Thoracic aorta (tissue), 2 donors: ENCODE measurements around the gene SKAP1. TPM values are rescaled to one million over a fixed set of nuclear protein-coding genes. Genes with fewer than 3 reads are reported as not detected.

Source experiments
- ATAC-seq: fragments of 150-250 bp; one replicate; pipeline ENCODE4 v1.8.0; 2017; ENCODE audit warnings: low read depth; ENCODE audit not compliant: insufficient number of reproducible peaks, low FRiP score
- DNase-seq: peaks from one replicate; pipeline ENCODE4 v3.0.0-alpha.2; 2020; ENCODE audit warnings: low spot score
- H3K27ac ChIP-seq, 2 donors: fragments of 200-600 bp; sonication (generic); 1 replicate in 1 of 2; 2 replicates in 1 of 2; pipeline ENCODE4 v1.5.1; 2016; ENCODE audit warnings: mild to moderate bottlenecking in 2 of 2, moderate library complexity in 2 of 2
- H3K27me3 ChIP-seq: fragments of 200-600 bp; sonication (generic); replicated peaks from 2 replicates; pipeline ENCODE4 v1.6.0; 2016; ENCODE audit warnings: mild to moderate bottlenecking; ENCODE audit not compliant: insufficient read depth
- H3K36me3 ChIP-seq: fragments of 200-600 bp; sonication (generic); one replicate; pipeline ENCODE4 v1.5.1; 2016
- H3K4me1 ChIP-seq, 2 donors: fragments of 200-600 bp; sonication (generic); 1 replicate in 1 of 2; 2 replicates in 1 of 2; pipeline versions ENCODE4 v1.5.1 to v1.6.0; 2016; ENCODE audit warnings: low read depth in 2 of 2, mild to moderate bottlenecking in 1 of 2; ENCODE audit not compliant: control insufficient read depth in 1 of 2
- H3K4me3 ChIP-seq: fragments of 200-600 bp; sonication (generic); 2 replicates; pipeline ENCODE4 v1.5.1; 2016; ENCODE audit warnings: mild to moderate bottlenecking
- H3K9me3 ChIP-seq: fragments of 200-600 bp; sonication (generic); 2 replicates; pipeline ENCODE4 v1.5.1; 2016
- CTCF ChIP-seq: fragments of 200-600 bp; sonication (generic); IDR thresholded peaks from one replicate; pipeline ENCODE4 v1.5.1; 2019; ENCODE audit warnings: antibody characterized with exemption
- total RNA-seq, 2 donors: library from RNA; depleted of rRNA; stranded (reverse); fragments of >200 nt; gene quantifications; one replicate each; pipeline versions ENCODE4 v1.1.0 to v1.2.3, GENCODE V29; 2016

Gene SKAP1
- total RNA-seq, 2 donors from 2014 or later, result 2.6 TPM; not detected in 1

GRCh38 chr17:48162946-48163506 lies 267.0 kb downstream of the SKAP1 start:
- H3K27me3 ChIP-seq, result no peaks in the 10 kb centered on the region
- DNase-seq (no peak), ATAC-seq (no peak)
- H3K4me1 ChIP-seq, result no peaks in the 10 kb centered on the region
- no peaks in the 10 kb centered on the region for H3K36me3 ChIP-seq
- H3K4me3 ChIP-seq, result no peak overlapping the region
- H3K27ac ChIP-seq, result no peak overlapping the region
- TF ChIP-seq CTCF, result no peak
- H3K9me3 ChIP-seq, result no peaks in the 10 kb centered on the region

- no peaks in the 10 kb centered on the region for H3K9me3 ChIP-seq
- no peaks in the 10 kb centered on the region for H3K4me1 ChIP-seq
- H3K4me3 ChIP-seq, result no peak overlapping the region
- H3K27ac ChIP-seq, result no peak overlapping the region
- TF ChIP-seq CTCF, result no peak
- ATAC-seq (no peak), DNase-seq (no peak)
- H3K36me3 ChIP-seq, result no peaks in the 10 kb centered on the region
- no peaks in the 10 kb centered on the region for H3K27me3 ChIP-seq
These were observed 267.6 kb downstream of the SKAP1 start for GRCh38 chr17:48162306-48162934.

GRCh38 chr17:48161127-48161905 lies 268.7 kb downstream of the SKAP1 start:
- Histone ChIP-seq H3K27ac (no peak overlapping the region), H3K27me3 (no peaks in the 10 kb centered on the region), H3K4me3 (no peak overlapping the region), H3K4me1 (no peaks in the 10 kb centered on the region), H3K36me3 (no peaks in the 10 kb centered on the region), H3K9me3 (no peaks in the 10 kb centered on the region)
- DNase-seq, result no peak
- ATAC-seq, result no peak
- TF ChIP-seq CTCF, result no peak

GRCh38 chr17:48160177-48161081 lies 269.6 kb downstream of the SKAP1 start:
- no peak for ATAC-seq
- TF ChIP-seq CTCF, result no peak

More at GRCh38 chr17:48160177-48161081, 269.6 kb downstream of the SKAP1 start:
- Histone ChIP-seq H3K4me1 (no peaks in the 10 kb centered on the region), H3K27me3 (no peaks in the 10 kb centered on the region), H3K4me3 (no peak overlapping the region), H3K27ac (no peak overlapping the region), H3K36me3 (no peaks in the 10 kb centered on the region), H3K9me3 (no peaks in the 10 kb centered on the region)
- DNase-seq, result no peak
